ENCODE measurements around the gene BRD3OS. TPM values are rescaled to one million over a fixed set of nuclear protein-coding genes. Genes with fewer than 3 reads are reported as not detected.

The BRD3OS gene
- total and polyA plus RNA-seq, 2 of the 13 experiments (the other 11 are each of a cell fraction or from before 2014, with no cell fraction given) = 4.9 to 5.7 TPM

GRCh38 chr9:134046894-134047681 lies 21.8 kb downstream of the BRD3OS start:
- no peak overlapping the region for H3K4me2 ChIP-seq (ENCODE audit: low read depth, low read length)
- BruUV-seq (replicated peaks) = no TSS peak
- no peaks in the 10 kb centered on the region for H4K20me1 ChIP-seq (ENCODE audit: insufficient read depth, low read length)
- TF ChIP-seq RBM22 (optimal IDR thresholded peaks at IDR 0.05; ENCODE audit: low read length) (peak; percentile 43), SALL2 (CRISPR knock-in tag; IDR thresholded peaks at IDR 0.05) (no peak), CBX2 (IDR thresholded peaks at IDR 0.05; ENCODE audit: low read depth, low read length) (no peak), CBX2 (CRISPR knock-in tag; IDR thresholded peaks at IDR 0.05; ENCODE audit: low read depth) (no peak)
- H3K79me2 ChIP-seq (ENCODE audit: insufficient read depth, low read length) = no peaks in the 10 kb centered on the region
- H3K4me1 ChIP-seq (ENCODE audit: insufficient read depth, low read length) = peaks cover 14% of the 10 kb centered on the region
- peaks cover 47 to 81% of the 10 kb centered on the region in 2 experiments for H3K36me3 ChIP-seq (replicated peaks in 1 of 2; ENCODE audit: control insufficient read depth in 1 of 2, insufficient read depth in 2 of 2, low read length in 2 of 2)
- no peak overlapping the region for H3K4me3 ChIP-seq (replicated peaks in 1 of 3; ENCODE audit: insufficient read depth in 1 of 3, low read depth in 2 of 3, low read length in 3 of 3)
- no peaks in the 10 kb centered on the region for H3K9me3 ChIP-seq (ENCODE audit: low read length)
- H3K27me3 ChIP-seq (ENCODE audit: control insufficient read depth in 1 of 2, insufficient read depth in 2 of 2, low read length in 2 of 2) = no peaks in the 10 kb centered on the region
- DNase-seq (ENCODE audit: low spot score) = no peak
- 99% methylated on average over 10 of the region's 21 CpGs for WGBS (ENCODE audit: low lambda C conversion rate)
- POLR2A ChIA-PET = no interaction called here
- intact Hi-C loops (cut with micrococcal nuclease; ENCODE audit: unreplicated experiment) (no loop called here), in situ Hi-C loops (cut with HindIII; ENCODE audit: extremely low pct_ligation_motif_present, low pct_unique_long_range_greater_than_20kb) (no loop called here)
- H3K27ac ChIP-seq (ENCODE audit: extremely low read length, insufficient read depth, low read length) = no peak overlapping the region
- CTCF ChIA-PET (ENCODE audit: low intra/inter-chr PET ratio, low total read pairs) = no interaction called here
- no peak overlapping the region for H2AFZ ChIP-seq (ENCODE audit: low read length)
- H3K9ac ChIP-seq (ENCODE audit: insufficient read depth, low read depth, low read length) = no peak overlapping the region
- ATAC-seq = no peak
- FAIRE-seq = no peak

- BruUV-seq (replicated peaks) = no TSS peak
- no peaks in the 10 kb centered on the region for H3K79me2 ChIP-seq (ENCODE audit: insufficient read depth, low read length)
- no peaks in the 10 kb centered on the region for H4K20me1 ChIP-seq (ENCODE audit: insufficient read depth, low read length)
- in situ Hi-C loops (cut with HindIII; ENCODE audit: extremely low pct_ligation_motif_present, low pct_unique_long_range_greater_than_20kb) (no loop called here), intact Hi-C loops (cut with micrococcal nuclease; ENCODE audit: unreplicated experiment) (no loop called here)
- POLR2A ChIA-PET = interaction anchor here (0.6 kb wide), 1 partner anchor 43 kb away, joined by 3 read pairs; no protein-coding TSS in a partner anchor
- no peak overlapping the region for H3K4me2 ChIP-seq (ENCODE audit: low read depth, low read length)
- no peak overlapping the region for H3K9ac ChIP-seq (ENCODE audit: insufficient read depth, low read depth, low read length)
- TF ChIP-seq MAZ (IDR thresholded peaks at IDR 0.05; ENCODE audit: borderline replicate concordance, low read depth, low read length) (no peak), MAZ (CRISPR knock-in tag; IDR thresholded peaks at IDR 0.05; ENCODE audit: low read depth) (no peak), ZSCAN22 (CRISPR knock-in tag; IDR thresholded peaks at IDR 0.05) (no peak), SPEN (CRISPR knock-in tag; IDR thresholded peaks at IDR 0.05; ENCODE audit: low read depth) (no peak), ZFP91 (CRISPR knock-in tag; IDR thresholded peaks at IDR 0.05; ENCODE audit: borderline replicate concordance) (0 out of 2 replicates have a peak, but pooled peaks have one; percentile 10), CREB1 (IDR thresholded peaks at IDR 0.05) (no peak), CREB1 (CRISPR knock-in tag; IDR thresholded peaks at IDR 0.05) (no peak), AGO2 (optimal IDR thresholded peaks at IDR 0.05; ENCODE audit: low read depth, low read length) (peak; percentile 60), KLF15 (CRISPR knock-in tag; IDR thresholded peaks at IDR 0.05; ENCODE audit: borderline replicate concordance) (no peak), THAP8 (CRISPR knock-in tag; IDR thresholded peaks at IDR 0.05; ENCODE audit: borderline replicate concordance) (no peak)
- ATAC-seq (no peak), DNase-seq (ENCODE audit: low spot score) (no peak), FAIRE-seq (no peak)
- H3K4me1 ChIP-seq (ENCODE audit: insufficient read depth, low read length) = peaks cover 14% of the 10 kb centered on the region
- H3K4me3 ChIP-seq (replicated peaks in 1 of 3; ENCODE audit: insufficient read depth in 1 of 3, low read depth in 2 of 3, low read length in 3 of 3) = no peak overlapping the region
- 98% methylated on average over 28 of the region's 53 CpGs for WGBS (ENCODE audit: low lambda C conversion rate)
- H3K27me3 ChIP-seq (ENCODE audit: control insufficient read depth in 1 of 2, insufficient read depth in 2 of 2, low read length in 2 of 2) = no peaks in the 10 kb centered on the region
- CTCF ChIA-PET (ENCODE audit: low intra/inter-chr PET ratio, low total read pairs) = no interaction called here
- H3K36me3 ChIP-seq (replicated peaks in 1 of 2; ENCODE audit: control insufficient read depth in 1 of 2, insufficient read depth in 2 of 2, low read length in 2 of 2) = peaks cover 52 to 90% of the 10 kb centered on the region in 2 experiments
- H3K27ac ChIP-seq (ENCODE audit: extremely low read length, insufficient read depth, low read length) = no peak overlapping the region
- H2AFZ ChIP-seq (ENCODE audit: low read length) = no peak overlapping the region
- H3K9me3 ChIP-seq (ENCODE audit: low read length) = no peaks in the 10 kb centered on the region
Observed at GRCh38 chr9:134047868-134048581, 22.7 kb downstream of the BRD3OS start.
